RWPE2 (cell line): ENCODE results near the gene HIVEP2.

Source experiments
- ATAC-seq: fragments of 200-7000 bp; cut with Tn5 transposase; 3 replicates; pipeline ENCODE4 v1.9.1; 2021; ENCODE audit warnings: low read depth
- DNase-seq: peaks from one replicate; pipeline ENCODE4 v3.0.0-alpha.2; 2020; ENCODE audit warnings: low spot score
- H3K27ac ChIP-seq: fragments of 450-650 bp; 2 replicates; pipeline ENCODE4 v1.5.1; 2017; ENCODE audit warnings: mild to moderate bottlenecking; ENCODE audit not compliant: poor library complexity, severe bottlenecking
- H3K27me3 ChIP-seq: fragments of 250-450 bp; sonication (Bioruptor Pico); 2 replicates; pipeline ENCODE4 v1.5.1; 2021; ENCODE audit warnings: mild to moderate bottlenecking, moderate library complexity; ENCODE audit not compliant: insufficient read depth, poor library complexity, severe bottlenecking
- H3K36me3 ChIP-seq: fragments of 250-450 bp; sonication (Bioruptor Pico); 2 replicates; pipeline ENCODE4 v1.5.1; 2020; ENCODE audit warnings: low read depth, mild to moderate bottlenecking, moderate library complexity
- H3K4me1 ChIP-seq: fragments of 250-450 bp; sonication (Bioruptor Pico); 2 replicates; pipeline ENCODE4 v1.5.1; 2021; ENCODE audit warnings: mild to moderate bottlenecking, moderate library complexity; ENCODE audit not compliant: insufficient read depth, poor library complexity, severe bottlenecking
- H3K4me3 ChIP-seq: fragments of 250-450 bp; sonication (Bioruptor Pico); 2 replicates; pipeline ENCODE4 v1.5.1; 2021; ENCODE audit warnings: mild to moderate bottlenecking, moderate library complexity; ENCODE audit not compliant: severe bottlenecking
- H3K9me3 ChIP-seq: fragments of 250-450 bp; sonication (Bioruptor Pico); 2 replicates; pipeline ENCODE4 v1.5.1; 2021; ENCODE audit warnings: mild to moderate bottlenecking, moderate library complexity; ENCODE audit not compliant: severe bottlenecking
- CTCF ChIP-seq: fragments of 450-650 bp; IDR thresholded peaks from one replicate; pipeline ENCODE4 v1.5.1; 2017; ENCODE audit warnings: mild to moderate bottlenecking, moderate library complexity; ENCODE audit not compliant: poor library complexity, severe bottlenecking

HIVEP2 gene

GRCh38 chr6:142810952-142811514, 133.9 kb downstream of the HIVEP2 start:
- Histone ChIP-seq H3K27ac (no peak overlapping the region), H3K36me3 (no peaks in the 10 kb centered on the region), H3K4me3 (no peak overlapping the region), H3K4me1 (no peaks in the 10 kb centered on the region), H3K9me3 (no peaks in the 10 kb centered on the region), H3K27me3 (no peaks in the 10 kb centered on the region)
- ATAC-seq (no peak), DNase-seq (no peak)
- TF ChIP-seq CTCF = no peak

GRCh38 chr6:142809947-142810346, 135.0 kb downstream of the HIVEP2 start:
- H3K27me3 ChIP-seq = no peaks in the 10 kb centered on the region
- no peak for ATAC-seq

GRCh38 chr6:142808405-142809061, 136.4 kb downstream of the HIVEP2 start:
- DNase-seq (no peak), ATAC-seq (no peak)
- no peaks in the 10 kb centered on the region for H3K9me3 ChIP-seq
- H3K27ac ChIP-seq = no peak overlapping the region
- TF ChIP-seq CTCF = no peak
- H3K4me1 ChIP-seq = peaks cover 2% of the 10 kb centered on the region
- no peak overlapping the region for H3K4me3 ChIP-seq
- no peaks in the 10 kb centered on the region for H3K27me3 ChIP-seq
- H3K36me3 ChIP-seq = no peaks in the 10 kb centered on the region

More at GRCh38 chr6:142809947-142810346, 135.0 kb downstream of the HIVEP2 start:
- Histone ChIP-seq H3K36me3 (no peaks in the 10 kb centered on the region), H3K27ac (no peak overlapping the region), H3K9me3 (no peaks in the 10 kb centered on the region), H3K4me1 (no peaks in the 10 kb centered on the region), H3K4me3 (no peak overlapping the region)
- no peak for TF ChIP-seq CTCF
- DNase-seq = no peak

- no peak for ATAC-seq
- Histone ChIP-seq H3K4me1 (peaks cover 20% of the 10 kb centered on the region), H3K27me3 (no peaks in the 10 kb centered on the region), H3K4me3 (no peak overlapping the region), H3K36me3 (peaks cover 4% of the 10 kb centered on the region; the same call in 1 of the 2 replicates), H3K27ac (no peak overlapping the region), H3K9me3 (no peaks in the 10 kb centered on the region)
- TF ChIP-seq CTCF = no peak
- no peak for DNase-seq
Measured at GRCh38 chr6:142805042-142805441, 139.9 kb downstream of the HIVEP2 start.

GRCh38 chr6:142804490-142804889, 140.5 kb downstream of the HIVEP2 start:
- TF ChIP-seq CTCF = no peak
- DNase-seq (no peak), ATAC-seq (no peak)
- H3K27me3 ChIP-seq = no peaks in the 10 kb centered on the region
- H3K27ac ChIP-seq = no peak overlapping the region
- H3K36me3 ChIP-seq = peaks cover 4% of the 10 kb centered on the region; the same call in 1 of the 2 replicates
- no peaks in the 10 kb centered on the region for H3K9me3 ChIP-seq
- peaks cover 20% of the 10 kb centered on the region for H3K4me1 ChIP-seq
- H3K4me3 ChIP-seq = no peak overlapping the region
